HFFc6 (cell line): ENCODE results near the gene GPR180. TPM values are rescaled to one million over a fixed set of nuclear protein-coding genes. Genes with fewer than 3 reads are reported as not detected.

ENCODE experiments used
- DNase-seq: peaks from one replicate; pipeline ENCODE4 v3.0.0-alpha.2; 2018
- H3K27ac Mint-ChIP-seq: 2 replicates; pipeline ENCODE4 v1.8.0; 2020; ENCODE audit warnings: mild to moderate bottlenecking, mixed read lengths
- H3K27me3 Mint-ChIP-seq: 2 replicates; pipeline ENCODE4 v1.8.0; 2021; ENCODE audit warnings: mild to moderate bottlenecking, moderate library complexity, mixed read lengths; ENCODE audit not compliant: insufficient read depth
- H3K36me3 Mint-ChIP-seq: 2 replicates; pipeline ENCODE4 v1.8.0; 2021; ENCODE audit warnings: low read depth, mixed read lengths
- H3K4me1 Mint-ChIP-seq: 2 replicates; pipeline ENCODE4 v1.8.0; 2020; ENCODE audit warnings: low read depth, mixed read lengths
- H3K4me3 Mint-ChIP-seq: 2 replicates; pipeline ENCODE4 v1.8.0; 2020; ENCODE audit warnings: mild to moderate bottlenecking, moderate library complexity, mixed read lengths
- H3K9me3 Mint-ChIP-seq: 2 replicates; pipeline ENCODE4 v1.8.0; 2020; ENCODE audit warnings: mild to moderate bottlenecking, mixed read lengths
- long read RNA-seq: library from polyadenylated mRNA; unstranded; transcript quantifications from one replicate; pipeline ENCODE4 v2.0.0, GENCODE V29; 2019
- total RNA-seq, 6 experiments: library from RNA; stranded (reverse); fragmentation: NEBNext Ultra II Directional; extraction: Animal tissue kit (Norgen Biotek cat#: 25700); gene quantifications; 2 replicates in 1 of 6; 3 replicates in 5 of 6; pipeline ENCODE4 v1.2.3, GENCODE V29; 2021
- TF ChIP-seq, protein P1 (sequence below): fragments of 200-600 bp; sonication (generic); IDR thresholded peaks from 2 replicates; pipeline ENCODE4 v1.5.0; 2021; ENCODE audit warnings: antibody characterized with exemption, mild to moderate bottlenecking

GPR180 gene
- total RNA-seq = 10 to 100 TPM in 1 of 6 experiments, 1 to 10 TPM in 5; 8.2 to 10.6 (median 9.1) TPM
- long read RNA-seq, full-length matches to known transcripts = 16 of 27 reads
- long read RNA-seq, partial matches to known transcripts = 4 of 27 reads
- long read RNA-seq, other reads (novel, unspliced or antisense) = 7 of 27 reads

DNA sequence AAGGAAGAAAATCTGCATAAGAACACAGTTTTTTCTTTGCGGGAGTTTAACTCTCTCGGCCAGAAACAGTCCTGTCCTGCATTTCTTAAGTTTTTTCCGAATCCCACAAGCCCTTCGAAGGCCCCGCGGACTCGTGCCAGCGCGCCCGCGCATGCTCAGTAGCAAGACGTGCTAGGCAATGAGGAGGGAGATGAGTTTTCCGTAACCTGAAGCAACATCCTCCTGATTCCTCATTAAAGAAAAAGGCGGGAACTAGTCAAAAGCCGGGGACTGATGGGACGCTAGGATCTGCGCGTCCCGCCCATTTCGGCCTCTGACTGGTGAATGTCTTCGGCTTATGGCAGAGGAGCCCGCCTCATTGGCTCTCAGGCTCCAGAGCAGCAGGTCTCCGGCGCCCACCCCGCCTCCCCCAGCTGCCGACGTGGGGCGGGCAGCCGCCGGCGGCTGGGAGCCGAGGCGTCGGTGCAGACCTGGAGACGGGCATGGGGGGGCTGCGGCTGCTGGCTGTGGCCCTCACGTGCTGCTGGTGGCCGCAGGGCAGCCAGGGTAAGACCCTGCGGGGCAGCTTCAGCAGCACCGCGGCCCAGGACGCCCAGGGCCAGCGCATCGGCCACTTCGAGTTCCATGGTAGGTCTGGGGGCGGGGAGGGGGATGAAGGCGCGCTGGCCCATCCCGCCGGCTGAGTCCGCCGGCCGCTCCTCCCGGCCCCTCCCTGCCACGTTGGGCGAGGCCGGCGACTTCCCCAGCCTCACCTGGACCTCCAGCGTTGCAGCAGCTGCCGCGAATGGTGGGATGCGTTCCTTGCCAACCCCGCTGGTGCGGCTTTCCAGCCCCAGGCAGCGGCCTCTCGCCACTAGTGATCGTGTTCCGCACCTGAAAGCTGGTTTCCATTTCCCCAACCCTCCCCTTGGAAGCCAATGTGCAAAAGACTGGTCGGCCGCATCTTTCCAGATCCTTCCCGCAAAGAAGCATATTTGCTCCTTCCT, at the start of gene GPR180:
GPR180 (plus strand) TSS at position 412 of the 986 bp plus-strand sequence; CDS start at position 483, 71 bp downstream.
- peaks cover 42% of the 10 kb centered on the region for H3K4me1 Mint-ChIP-seq
- H3K4me3 Mint-ChIP-seq = peak within 1 kb of the TSS; percentile 91
- no peaks in the 10 kb centered on the region for H3K27me3 Mint-ChIP-seq
- peaks cover 15% of the 10 kb centered on the region for H3K36me3 Mint-ChIP-seq
- no peaks in the 10 kb centered on the region for H3K9me3 Mint-ChIP-seq
- peak within 1 kb of the TSS; percentile 84 for H3K27ac Mint-ChIP-seq
- TF ChIP-seq, protein P1, sequence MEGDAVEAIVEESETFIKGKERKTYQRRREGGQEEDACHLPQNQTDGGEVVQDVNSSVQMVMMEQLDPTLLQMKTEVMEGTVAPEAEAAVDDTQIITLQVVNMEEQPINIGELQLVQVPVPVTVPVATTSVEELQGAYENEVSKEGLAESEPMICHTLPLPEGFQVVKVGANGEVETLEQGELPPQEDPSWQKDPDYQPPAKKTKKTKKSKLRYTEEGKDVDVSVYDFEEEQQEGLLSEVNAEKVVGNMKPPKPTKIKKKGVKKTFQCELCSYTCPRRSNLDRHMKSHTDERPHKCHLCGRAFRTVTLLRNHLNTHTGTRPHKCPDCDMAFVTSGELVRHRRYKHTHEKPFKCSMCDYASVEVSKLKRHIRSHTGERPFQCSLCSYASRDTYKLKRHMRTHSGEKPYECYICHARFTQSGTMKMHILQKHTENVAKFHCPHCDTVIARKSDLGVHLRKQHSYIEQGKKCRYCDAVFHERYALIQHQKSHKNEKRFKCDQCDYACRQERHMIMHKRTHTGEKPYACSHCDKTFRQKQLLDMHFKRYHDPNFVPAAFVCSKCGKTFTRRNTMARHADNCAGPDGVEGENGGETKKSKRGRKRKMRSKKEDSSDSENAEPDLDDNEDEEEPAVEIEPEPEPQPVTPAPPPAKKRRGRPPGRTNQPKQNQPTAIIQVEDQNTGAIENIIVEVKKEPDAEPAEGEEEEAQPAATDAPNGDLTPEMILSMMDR = no peak
- peak; percentile 99 for DNase-seq

DNA sequence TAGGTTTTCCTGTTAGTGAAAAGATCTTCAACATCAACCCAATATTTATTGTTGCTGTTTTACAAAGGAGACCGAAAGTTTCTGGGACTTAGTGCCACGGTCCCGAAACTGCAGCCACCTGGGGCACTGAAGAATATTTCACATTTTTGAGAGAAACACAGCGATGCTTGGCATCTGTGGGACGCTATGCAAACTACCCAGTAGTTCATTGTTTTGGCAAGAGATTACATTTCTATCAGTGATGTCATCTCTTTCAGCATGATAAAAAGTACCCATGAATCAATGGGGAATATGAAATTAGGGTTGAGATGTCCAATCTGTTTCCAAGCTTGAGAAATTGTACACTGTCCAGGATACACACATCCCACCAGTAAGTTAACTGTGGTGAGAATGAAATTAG, 49.6 kb upstream of the GPR180 start:
- Mint-ChIP-seq H3K27ac (no peak overlapping the region), H3K36me3 (no peaks in the 10 kb centered on the region), H3K4me3 (no peak overlapping the region), H3K9me3 (peaks cover 4% of the 10 kb centered on the region; the same call in 1 of the 2 replicates), H3K4me1 (peaks cover 28% of the 10 kb centered on the region), H3K27me3 (peaks cover 7% of the 10 kb centered on the region)
- TF ChIP-seq, protein P1 = no peak
- DNase-seq = no peak

DNA sequence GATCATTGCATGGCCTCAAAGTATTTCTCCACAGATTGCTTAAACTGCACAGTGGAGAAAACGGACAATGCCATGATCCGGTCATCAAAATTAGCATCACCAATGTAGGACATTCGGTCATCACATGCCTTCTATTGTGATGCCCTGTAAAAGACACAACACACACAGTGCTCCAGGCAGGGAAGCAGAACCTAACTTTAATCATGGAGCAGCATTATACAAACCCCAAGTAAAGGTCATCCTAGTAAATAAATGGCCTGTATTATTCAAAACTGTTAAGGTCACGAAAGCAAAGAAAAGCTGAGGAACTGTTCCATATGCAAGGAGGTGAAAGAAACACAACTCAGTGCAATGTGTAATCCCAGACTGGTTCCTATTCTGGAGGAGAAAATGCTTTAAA, 47.9 kb upstream of the GPR180 start:
- peaks cover 4% of the 10 kb centered on the region; the same call in 1 of the 2 replicates for H3K9me3 Mint-ChIP-seq

DNA sequence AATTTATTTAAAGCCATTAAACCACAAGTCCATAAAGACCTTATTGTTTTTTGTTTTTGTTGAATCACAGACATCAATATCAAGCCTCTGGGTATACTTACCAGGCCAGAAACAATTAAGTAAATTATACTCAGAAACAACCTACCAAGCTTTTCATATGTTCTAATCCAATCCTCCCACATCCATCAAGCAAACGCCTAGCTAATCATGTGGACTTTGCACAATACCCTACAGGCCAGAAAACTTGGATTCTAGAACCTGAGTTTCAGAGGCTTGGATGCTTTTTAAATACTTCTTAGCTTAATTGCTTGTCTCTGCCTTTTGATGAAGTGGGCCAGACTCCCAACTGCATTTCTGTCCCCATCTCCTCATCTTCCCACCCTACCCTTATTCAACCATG, 45.6 kb upstream of the GPR180 start:
- Mint-ChIP-seq H3K4me3 (no peak overlapping the region), H3K4me1 (peaks cover 2% of the 10 kb centered on the region; the same call in 1 of the 2 replicates), H3K9me3 (no peaks in the 10 kb centered on the region), H3K27me3 (peaks cover 2% of the 10 kb centered on the region; the same call in 1 of the 2 replicates), H3K27ac (no peak overlapping the region), H3K36me3 (no peaks in the 10 kb centered on the region)
- no peak for DNase-seq
- TF ChIP-seq, protein P1 = no peak

More for the DNA sequence above, 47.9 kb upstream of the GPR180 start:
- Mint-ChIP-seq H3K36me3 (no peaks in the 10 kb centered on the region), H3K4me3 (no peak overlapping the region), H3K27me3 (peaks cover 7% of the 10 kb centered on the region), H3K27ac (no peak overlapping the region), H3K4me1 (peaks cover 18% of the 10 kb centered on the region)
- TF ChIP-seq, protein P1 = no peak
- no peak for DNase-seq

DNA sequence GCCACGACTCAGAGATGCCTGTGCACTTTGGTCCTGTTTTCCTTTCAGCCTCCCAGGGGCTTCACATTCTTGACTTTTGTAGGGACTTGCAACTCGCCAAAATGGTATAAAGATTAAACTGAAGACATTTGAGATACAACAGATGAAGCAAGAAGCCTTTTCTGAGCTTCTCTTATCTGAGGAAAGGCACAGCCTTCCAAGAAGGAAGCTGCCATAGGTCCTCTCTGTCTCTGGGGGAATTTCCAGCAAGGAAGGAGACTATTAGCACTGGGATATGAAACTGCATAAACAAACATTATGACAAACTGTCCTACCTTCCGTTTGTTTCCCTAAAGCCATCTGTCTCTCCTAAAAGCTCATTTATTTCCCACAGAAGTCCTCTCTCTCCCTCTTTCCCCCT, 45.0 kb upstream of the GPR180 start:
- Mint-ChIP-seq H3K27ac (no peak overlapping the region), H3K4me1 (no peaks in the 10 kb centered on the region), H3K9me3 (no peaks in the 10 kb centered on the region), H3K27me3 (peaks cover 2% of the 10 kb centered on the region; the same call in 1 of the 2 replicates), H3K36me3 (no peaks in the 10 kb centered on the region), H3K4me3 (no peak overlapping the region)
- no peak for DNase-seq
- TF ChIP-seq, protein P1 = no peak
